Uterus (tissue), 4 donors: ENCODE measurements around the gene RIMS1. TPM values are rescaled to one million over a fixed set of nuclear protein-coding genes. Genes with fewer than 3 reads are reported as not detected.

Experiments
- DNase-seq, 2 donors: peaks; one replicate each; pipeline ENCODE4 v3.0.0-alpha.2; 2019 to 2020
- H3K27ac ChIP-seq, 2 donors: fragments of 200-600 bp; sonication (generic); 1 replicate in 1 of 2; 2 replicates in 1 of 2; pipeline ENCODE4 v1.5.1; 2016 to 2018
- H3K27me3 ChIP-seq, 2 donors: fragments of 200-600 bp; sonication (generic); one replicate each; pipeline ENCODE4 v1.5.1; 2018 to 2019; ENCODE audit warnings: control low read depth in 1 of 2
- H3K36me3 ChIP-seq, 2 donors: fragments of 200-600 bp; sonication (generic); one replicate each; pipeline ENCODE4 v1.5.1; 2019; ENCODE audit warnings: control low read depth in 1 of 2
- H3K4me1 ChIP-seq, 2 donors: fragments of 200-600 bp; sonication (generic); one replicate each; pipeline ENCODE4 v1.5.1; 2018 to 2019; ENCODE audit warnings: control low read depth in 1 of 2
- H3K4me3 ChIP-seq, 2 donors: fragments of 200-600 bp; sonication (generic); 1 replicate in 1 of 2; 2 replicates in 1 of 2; pipeline ENCODE4 v1.5.1; 2018 to 2019; ENCODE audit warnings: mild to moderate bottlenecking in 1 of 2
- H3K9me3 ChIP-seq, 2 donors: fragments of 200-600 bp; sonication (generic); one replicate each; pipeline ENCODE4 v1.5.1; 2019; ENCODE audit warnings: control low read depth in 1 of 2
- CTCF ChIP-seq, 4 experiments: fragments of 200-600 bp in 2 of 4; fragments of 450-650 bp in 2 of 4; sonication (generic) in 2 of 4; IDR thresholded peaks; one replicate each; pipeline ENCODE4 v1.5.1; 2016 to 2019; ENCODE audit warnings: antibody characterized with exemption in 4 of 4, mild to moderate bottlenecking in 2 of 4, moderate library complexity in 1 of 4
- POLR2A ChIP-seq, 2 donors: fragments of 450-650 bp; IDR thresholded peaks; one replicate each; pipeline ENCODE4 v1.6.1; 2016; ENCODE audit warnings: antibody characterized with exemption in 2 of 2, mild to moderate bottlenecking in 1 of 2, moderate library complexity in 1 of 2
- intact Hi-C: fragments of 100-400 bp; cut with DNase I; formaldehyde crosslinking; loops from one replicate; pipeline ENCODE4 v1.15.1; 2023; ENCODE audit warnings: low total_unique reads
- total RNA-seq, 4 donors: library from RNA; depleted of rRNA in 3 of 4; stranded (reverse); fragments of >200 nt in 3 of 4; gene quantifications; one replicate each; pipeline versions ENCODE4 v1.1.0 to v1.2.4, GENCODE V29; 2014 to 2023
- donor health status: DM: yes; HTN: yes; CAD: no.

Gene RIMS1
- total RNA-seq, 4 donors from 2014 or later, result 0.88 to 24.9 TPM; not detected in 2

GRCh38 chr6:71977884-71978283, 91.5 kb downstream of the RIMS1 start:
- DNase-seq, result no peak
- H3K4me1 ChIP-seq, result no peaks in the 10 kb centered on the region
- intact Hi-C loops, result no loop called here
- H3K27ac ChIP-seq, result no peak overlapping the region
- no peaks in the 10 kb centered on the region for H3K9me3 ChIP-seq
- no peak overlapping the region for H3K4me3 ChIP-seq
- no peaks in the 10 kb centered on the region for H3K36me3 ChIP-seq
- no peaks in the 10 kb centered on the region for H3K27me3 ChIP-seq
- TF ChIP-seq CTCF (IDR thresholded peaks at IDR 0.05) (no peak), POLR2A (IDR thresholded peaks at IDR 0.05) (no peak)

- H3K9me3 ChIP-seq, result no peaks in the 10 kb centered on the region
- H3K4me1 ChIP-seq, result no peaks in the 10 kb centered on the region
- TF ChIP-seq CTCF (IDR thresholded peaks at IDR 0.05) (no peak), POLR2A (IDR thresholded peaks at IDR 0.05) (no peak)
- no peaks in the 10 kb centered on the region for H3K27me3 ChIP-seq
- H3K27ac ChIP-seq, result no peak overlapping the region
- H3K4me3 ChIP-seq, result no peak overlapping the region
- intact Hi-C loops, result no loop called here
- DNase-seq, result no peak
- no peaks in the 10 kb centered on the region for H3K36me3 ChIP-seq
Measured at GRCh38 chr6:71979911-71980310, 93.6 kb downstream of the RIMS1 start.

GRCh38 chr6:71982389-71982788, 96.0 kb downstream of the RIMS1 start:
- Histone ChIP-seq H3K4me3 (no peak overlapping the region), H3K9me3 (no peaks in the 10 kb centered on the region), H3K27me3 (no peaks in the 10 kb centered on the region), H3K27ac (no peak overlapping the region), H3K4me1 (no peaks in the 10 kb centered on the region), H3K36me3 (no peaks in the 10 kb centered on the region)
- intact Hi-C loops, result no loop called here
- TF ChIP-seq POLR2A (IDR thresholded peaks at IDR 0.05) (no peak), CTCF (IDR thresholded peaks at IDR 0.05) (no peak)
- DNase-seq, result no peak

GRCh38 chr6:71983131-71983530, 96.8 kb downstream of the RIMS1 start:
- Histone ChIP-seq H3K4me3 (no peak overlapping the region), H3K9me3 (no peaks in the 10 kb centered on the region), H3K27me3 (no peaks in the 10 kb centered on the region), H3K4me1 (no peaks in the 10 kb centered on the region), H3K27ac (no peak overlapping the region), H3K36me3 (no peaks in the 10 kb centered on the region)
- TF ChIP-seq POLR2A (IDR thresholded peaks at IDR 0.05) (no peak), CTCF (IDR thresholded peaks at IDR 0.05) (no peak)
- intact Hi-C loops, result no loop called here
- no peak for DNase-seq

GRCh38 chr6:71994705-71995271, 108.4 kb downstream of the RIMS1 start:
- TF ChIP-seq CTCF (IDR thresholded peaks at IDR 0.05) (no peak), POLR2A (IDR thresholded peaks at IDR 0.05) (no peak)
- no peaks in the 10 kb centered on the region for H3K9me3 ChIP-seq
- DNase-seq, result no peak
- intact Hi-C loops, result no loop called here
- H3K36me3 ChIP-seq, result no peaks in the 10 kb centered on the region
- no peak overlapping the region for H3K4me3 ChIP-seq
- H3K4me1 ChIP-seq, result no peaks in the 10 kb centered on the region
- H3K27ac ChIP-seq, result no peak overlapping the region
- no peaks in the 10 kb centered on the region for H3K27me3 ChIP-seq
